GM12891 (cell line): ENCODE data around the gene CHRND.
A peak's percentile ranks its signal among the peaks of the same experiment; 100 is the strongest.

Source experiments
- DNase-seq: peaks from one replicate; pipeline ENCODE4 v3.0.0; 2011; ENCODE audit warnings: low spot score; ENCODE audit not compliant: insufficient read length
- FAIRE-seq: peaks from 2 replicates; lab custom pipeline; 2011; peaks lifted over from hg19 to GRCh38; lab: Jason Lieb, UNC
- PAX5 ChIP-seq: IDR thresholded peaks from 2 replicates; pipeline ENCODE4 v1.6.1; 2011; ENCODE audit warnings: low read length, moderate library complexity, mild to moderate bottlenecking; ENCODE audit not compliant: insufficient read depth, severe bottlenecking
- POLR2A ChIP-seq: IDR thresholded peaks from 2 replicates; pipeline ENCODE4 v1.6.1; 2011; ENCODE audit warnings: low read depth, low read length, control low read depth
- POLR2AphosphoS5 ChIP-seq: IDR thresholded peaks from 2 replicates; pipeline ENCODE4 v1.6.1; 2011; ENCODE audit warnings: low read depth, low read length, control low read depth
- POU2F2 ChIP-seq: IDR thresholded peaks from 2 replicates; pipeline ENCODE4 v1.6.1; 2011; ENCODE audit warnings: low read depth, mild to moderate bottlenecking, control low read depth, low read length, moderate library complexity
- SPI1 ChIP-seq: IDR thresholded peaks from 2 replicates; pipeline ENCODE4 v1.6.1; 2011; ENCODE audit warnings: low read depth, low read length, control low read depth
- TAF1 ChIP-seq: IDR thresholded peaks from 2 replicates; pipeline ENCODE4 v1.6.1; 2011; ENCODE audit warnings: low read depth, low read length, control low read depth

CHRND gene

GRCh38 chr2:232534940-232535651 is 9.1 kb downstream of the CHRND start:
- no peak for TF ChIP-seq SPI1
- no peak for TF ChIP-seq POLR2AphosphoS5
- no peak for TF ChIP-seq POLR2A
- no peak for TF ChIP-seq PAX5
- DNase-seq = no peak
- FAIRE-seq = no peak

DNA sequence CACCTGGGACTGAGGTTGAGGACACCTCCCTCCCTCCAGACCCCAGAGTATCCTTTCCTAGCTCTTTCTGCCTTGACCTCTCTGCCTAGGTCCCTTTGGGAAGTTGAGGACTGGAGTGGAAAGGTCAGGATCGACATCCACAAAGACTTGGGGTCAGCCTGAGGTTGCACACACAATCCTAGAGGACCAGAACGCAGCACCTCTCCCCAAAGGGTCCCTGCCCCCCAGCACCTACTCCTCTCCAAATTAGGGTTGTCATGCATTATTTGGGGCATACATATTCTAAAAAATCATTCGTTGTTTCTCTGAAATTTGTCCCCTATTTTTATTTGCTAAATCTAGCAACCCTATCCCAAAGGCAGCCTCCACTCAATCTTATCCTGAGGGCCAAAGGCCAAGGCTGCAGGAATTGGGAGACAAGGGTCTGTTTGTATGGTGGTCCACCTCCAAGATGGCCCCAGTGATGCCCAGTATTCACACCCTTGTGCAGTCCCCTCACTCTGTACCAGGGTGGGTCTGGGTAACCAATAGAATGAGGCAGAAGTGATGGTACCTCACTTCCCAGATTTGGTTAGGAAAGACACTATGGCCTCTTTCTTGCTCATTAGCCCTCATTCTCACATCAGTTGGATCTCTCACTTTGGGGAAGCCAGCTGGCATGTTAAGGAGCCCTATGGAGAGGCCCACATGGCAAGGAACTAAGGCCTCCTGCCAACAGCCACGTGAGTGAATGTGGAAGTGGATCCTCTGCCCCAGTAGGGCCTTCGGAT is 10.0 kb downstream of the CHRND start:
- FAIRE-seq (no peak), DNase-seq (no peak)
- TF ChIP-seq POU2F2 (no peak), SPI1 (no peak), POLR2A (no peak), PAX5 (no peak), TAF1 (no peak), POLR2AphosphoS5 (no peak)

DNA sequence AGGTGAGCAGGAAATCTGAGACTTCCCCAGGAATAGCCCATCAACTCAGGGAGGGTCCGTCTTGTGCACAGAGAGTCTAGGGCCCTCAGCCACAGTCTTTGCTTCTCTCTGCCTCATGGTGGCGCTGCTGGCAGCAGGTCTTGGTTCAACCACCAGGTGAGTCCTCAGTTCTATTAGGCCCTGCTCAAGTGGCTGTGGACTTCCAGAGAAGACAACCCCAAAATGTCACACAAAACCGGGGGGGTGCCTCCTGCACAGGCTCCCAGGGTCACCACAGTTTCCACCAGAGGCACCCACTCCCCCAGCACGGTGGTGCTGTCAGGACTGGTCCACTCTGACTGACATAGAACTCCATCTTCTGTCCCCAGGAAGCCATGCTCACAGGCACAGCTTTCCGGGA is 11.1 kb downstream of the CHRND start:
- no peak for DNase-seq
- no peak for TF ChIP-seq PAX5
- FAIRE-seq = no peak

DNA sequence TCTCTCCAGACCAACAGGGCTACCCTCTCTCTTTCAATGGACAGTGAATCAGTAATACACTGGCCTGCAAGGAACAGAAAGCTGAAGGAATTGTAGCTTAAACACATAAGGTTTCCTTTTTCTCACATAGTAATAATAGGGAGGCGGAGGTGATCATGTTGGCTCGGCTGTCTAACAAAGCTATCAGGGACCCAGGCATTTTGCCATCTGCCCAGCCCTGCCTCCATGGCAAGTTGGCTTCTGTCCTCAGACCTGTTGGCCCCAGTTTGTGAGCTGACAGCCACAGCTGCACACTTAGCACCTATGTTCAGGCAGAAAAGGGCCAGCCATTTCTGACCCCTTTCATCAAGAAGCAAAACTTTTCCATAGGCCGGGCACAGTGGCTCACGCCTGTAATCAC is 11.5 kb downstream of the CHRND start:
- no peak for FAIRE-seq
- DNase-seq = no peak
- no peak for TF ChIP-seq TAF1
- no peak for TF ChIP-seq POLR2A
- TF ChIP-seq POLR2AphosphoS5 = no peak
- no peak for TF ChIP-seq POU2F2
- no peak for TF ChIP-seq SPI1
- TF ChIP-seq PAX5 = no peak

DNA sequence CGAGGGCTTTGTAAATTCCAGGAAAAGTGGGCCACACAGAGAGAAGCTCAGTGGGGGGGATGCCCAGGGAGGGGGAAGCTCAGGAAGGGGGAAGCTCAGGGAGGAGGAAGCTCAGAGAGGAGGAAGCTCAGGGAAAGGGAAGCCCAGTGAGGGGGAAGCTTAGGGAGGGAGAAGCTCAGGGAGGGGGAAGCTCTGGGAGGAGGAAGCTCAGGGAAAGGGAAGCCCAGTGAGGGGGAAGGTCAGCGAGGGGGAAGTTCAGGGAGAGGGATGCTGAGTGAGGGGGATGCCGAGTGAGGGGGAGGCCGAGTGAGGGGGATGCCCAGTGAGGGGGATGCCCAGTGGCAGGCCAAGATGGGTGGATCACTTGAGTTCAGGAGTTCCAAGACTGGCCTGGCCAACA is 12.7 kb downstream of the CHRND start:
- no peak for DNase-seq

GRCh38 chr2:232539298-232540231 is 13.6 kb downstream of the CHRND start, which contains the start of gene CHRNG:
TSS of gene CHRNG (plus strand) at chr2:232539692. CDS start at chr2:232539748, 56 bp downstream.
- DNase-seq (no peak), FAIRE-seq (no peak)
- TF ChIP-seq POU2F2 = no peak
- TF ChIP-seq POLR2AphosphoS5 = no peak
- no peak for TF ChIP-seq POLR2A
- TF ChIP-seq SPI1 = no peak
- no peak for TF ChIP-seq TAF1
- TF ChIP-seq PAX5 = no peak

More for the DNA sequence above, 12.7 kb downstream of the CHRND start:
- no peak for TF ChIP-seq POU2F2
- TF ChIP-seq SPI1 = no peak
- TF ChIP-seq POLR2A = no peak
- TF ChIP-seq POLR2AphosphoS5 = no peak
- no peak for TF ChIP-seq TAF1
- no peak for TF ChIP-seq PAX5
- FAIRE-seq = no peak

DNA sequence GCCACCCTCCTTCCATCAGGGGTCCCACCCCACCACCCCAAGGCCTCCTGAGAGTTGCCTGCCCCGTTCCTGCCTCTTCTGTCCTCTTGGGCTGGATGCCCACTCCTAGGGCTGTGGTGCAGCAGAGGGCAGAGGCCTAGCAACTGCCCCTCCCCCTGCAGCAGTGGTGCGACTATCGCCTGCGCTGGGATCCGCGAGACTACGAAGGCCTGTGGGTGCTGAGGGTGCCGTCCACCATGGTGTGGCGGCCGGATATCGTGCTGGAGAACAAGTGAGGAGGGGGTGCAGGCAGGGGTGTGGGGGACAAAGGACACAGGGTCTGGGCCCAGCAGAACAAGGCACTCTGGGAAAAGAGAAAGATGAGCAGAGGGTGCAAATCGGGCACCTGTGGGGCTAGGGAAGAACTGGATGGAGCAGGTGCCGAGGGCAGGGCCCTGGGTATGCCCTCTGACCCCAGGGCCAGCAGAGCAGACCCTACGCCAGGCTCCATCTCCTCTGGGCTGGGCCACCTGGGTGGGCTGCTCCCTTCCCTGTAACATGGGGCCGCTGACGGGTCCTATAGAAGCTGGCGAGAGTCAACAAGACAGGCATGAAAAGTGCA is 14.6 kb downstream of the CHRND start:
- FAIRE-seq (no peak), DNase-seq (no peak)
- no peak for TF ChIP-seq POU2F2
- TF ChIP-seq POLR2A = no peak
- TF ChIP-seq POLR2AphosphoS5 = no peak
- TF ChIP-seq TAF1 = no peak
- TF ChIP-seq SPI1 = no peak
- no peak for TF ChIP-seq PAX5

GRCh38 chr2:232541195-232541960 is 15.4 kb downstream of the CHRND start:
- DNase-seq = no peak
- no peak for TF ChIP-seq POU2F2
- peak; percentile 28; the same call in 1 of the 2 replicates for TF ChIP-seq POLR2AphosphoS5
- FAIRE-seq = no peak

GRCh38 chr2:232541961-232542714 is 16.2 kb downstream of the CHRND start:
- FAIRE-seq (no peak), DNase-seq (no peak)

More at GRCh38 chr2:232541961-232542714, 16.2 kb downstream of the CHRND start:
- peak; percentile 13; the same call in 1 of the 2 replicates for TF ChIP-seq POLR2AphosphoS5
- TF ChIP-seq TAF1 = no peak
